HepG2 (cell line): Measurements from ENCODE around the gene NCBP2L. TPM values are rescaled to one million over a fixed set of nuclear protein-coding genes. Genes with fewer than 3 reads are reported as not detected.

Experiments
- ATAC-seq: fragments of 200-7000 bp; cut with Tn5 transposase; 3 replicates; pipeline ENCODE4 v1.9.1; 2020; ENCODE audit warnings: mild to moderate bottlenecking, moderate library complexity
- BruUV-seq: library from RNA; stranded (reverse); fragments of 400-500 nt; replicated peaks from 2 replicates; lab custom pipeline; 2021; lab: Mats Ljungman, UMichigan
- CTCF ChIA-PET: fragments of 300-600 bp; formaldehyde crosslinking; extraction: SDS; loops from one replicate; lab custom pipeline; 2021; ENCODE audit warnings: low total read pairs, inconsistent platforms, low intra/inter-chr PET ratio; lab: Yijun Ruan, JAX
- POLR2A ChIA-PET: fragments of 350-600 bp; sonication (Branson Sonifier 250); formaldehyde crosslinking; loops from one replicate; lab custom pipeline; 2020; ENCODE audit warnings: antibody characterized with exemption, inconsistent platforms; lab: Yijun Ruan, JAX
- DNase-seq: peaks from one replicate; pipeline ENCODE4 v3.0.0-alpha.2; 2015; ENCODE audit warnings: low spot score
- FAIRE-seq: peaks from 3 replicates; lab custom pipeline; 2011; peaks lifted over from hg19 to GRCh38; lab: Jason Lieb, UNC
- H2AFZ ChIP-seq: one replicate; pipeline ENCODE4 v1.6.1; 2011; ENCODE audit warnings: low read length, inconsistent platforms
- H3K27ac ChIP-seq: fragments of 300-600 bp; 3 replicates; pipeline ENCODE4 v1.8.0; 2011; ENCODE audit warnings: mixed run types, mild to moderate bottlenecking, mixed read lengths, low read length, inconsistent platforms; ENCODE audit not compliant: insufficient read depth; ENCODE audit errors: extremely low read length
- H3K27me3 ChIP-seq, 2 experiments: fragments of 200-600 bp in 1 of 2; 2 replicates in 1 of 2; 3 replicates in 1 of 2; pipeline versions ENCODE4 v1.6.0 to v1.8.0; 2011; ENCODE audit warnings: low read length in 2 of 2, mild to moderate bottlenecking in 2 of 2, moderate library complexity in 2 of 2, inconsistent platforms in 1 of 2; ENCODE audit not compliant: insufficient read depth in 2 of 2, control insufficient read depth in 1 of 2
- H3K36me3 ChIP-seq, 2 experiments: fragments of 200-600 bp in 1 of 2; replicated peaks in 1 of 2; 2 replicates in 1 of 2; 3 replicates in 1 of 2; pipeline versions ENCODE4 v1.5.1 to v1.8.0; 2011; ENCODE audit warnings: low read length in 2 of 2, inconsistent platforms in 1 of 2; ENCODE audit not compliant: insufficient read depth in 2 of 2, control insufficient read depth in 1 of 2
- H3K4me1 ChIP-seq: 2 replicates; pipeline ENCODE4 v1.5.1; 2012; ENCODE audit warnings: low read length, inconsistent platforms; ENCODE audit not compliant: insufficient read depth
- H3K4me2 ChIP-seq: 2 replicates; pipeline ENCODE4 v1.6.0; 2011; ENCODE audit warnings: low read depth, low read length, inconsistent platforms
- H3K4me3 ChIP-seq, 3 experiments: fragments of 200-600 bp in 1 of 3; sonication (generic), shearing (Covaris generic) in 1 of 3; replicated peaks in 1 of 3; 2 replicates each; pipeline ENCODE4 v1.5.1; 2011 to 2016; ENCODE audit warnings: low read length in 3 of 3, inconsistent platforms in 2 of 3, low read depth in 2 of 3, mild to moderate bottlenecking in 2 of 3, control low read depth in 1 of 3, mixed read lengths in 1 of 3; ENCODE audit not compliant: insufficient read depth in 1 of 3
- H3K79me2 ChIP-seq: one replicate; pipeline ENCODE4 v1.6.1; 2011; ENCODE audit warnings: low read length, inconsistent platforms; ENCODE audit not compliant: insufficient read depth
- H3K9ac ChIP-seq: 2 replicates; pipeline ENCODE4 v1.6.0; 2011; ENCODE audit warnings: mild to moderate bottlenecking, low read depth, low read length, inconsistent platforms; ENCODE audit not compliant: insufficient read depth
- H3K9me3 ChIP-seq: 2 replicates; pipeline ENCODE4 v1.5.1; 2012; ENCODE audit warnings: mild to moderate bottlenecking, low read length
- H4K20me1 ChIP-seq: 2 replicates; pipeline ENCODE4 v1.6.0; 2011; ENCODE audit warnings: inconsistent platforms, mild to moderate bottlenecking, low read length, moderate library complexity; ENCODE audit not compliant: insufficient read depth
- CSRNP1 ChIP-seq: sonication (generic); formaldehyde crosslinking; IDR thresholded peaks from 2 replicates; pipeline ENCODE4 v1.8.1; 2023; ENCODE audit warnings: mild to moderate bottlenecking, missing genetic modification reagents
- FOXA3 ChIP-seq: IDR thresholded peaks from 2 replicates; pipeline ENCODE4 v1.6.1; 2016; ENCODE audit warnings: missing genetic modification reagents, missing compliant biosample characterization
- GATAD1 ChIP-seq: IDR thresholded peaks from 2 replicates; pipeline ENCODE4 v1.6.1; 2016; ENCODE audit warnings: missing genetic modification reagents, missing compliant biosample characterization
- KLF13 ChIP-seq: sonication (generic); formaldehyde crosslinking; IDR thresholded peaks from 2 replicates; pipeline ENCODE4 v1.4.0; 2020; ENCODE audit warnings: mild to moderate bottlenecking, missing genetic modification reagents
- MAFF ChIP-seq: IDR thresholded peaks from 2 replicates; pipeline ENCODE4 v1.6.1; 2011; ENCODE audit warnings: low read depth, low read length, improper control_type of control experiment
- MAX ChIP-seq: IDR thresholded peaks from 2 replicates; pipeline ENCODE4 v1.6.1; 2012; ENCODE audit warnings: inconsistent platforms
- MYC ChIP-seq: sonication (generic); formaldehyde crosslinking; IDR thresholded peaks from 2 replicates; pipeline ENCODE4 v1.9.0; 2021; ENCODE audit warnings: missing genetic modification reagents, borderline replicate concordance
- MYNN ChIP-seq: sonication (generic); formaldehyde crosslinking; IDR thresholded peaks from 2 replicates; pipeline ENCODE4 v1.4.0; 2020; ENCODE audit warnings: mild to moderate bottlenecking, low read depth, missing genetic modification reagents
- NFIB ChIP-seq: sonication (generic); formaldehyde crosslinking; IDR thresholded peaks from 2 replicates; pipeline ENCODE4 v1.9.0; 2021; ENCODE audit warnings: missing genetic modification reagents, mild to moderate bottlenecking, borderline replicate concordance
- SAFB2 ChIP-seq: sonication (generic); formaldehyde crosslinking; IDR thresholded peaks from 2 replicates; pipeline ENCODE4 v1.5.1; 2020; ENCODE audit warnings: missing genetic modification reagents, low read depth, mild to moderate bottlenecking, borderline replicate concordance
- SMAD3 ChIP-seq: sonication (generic); formaldehyde crosslinking; IDR thresholded peaks from 2 replicates; pipeline ENCODE4 v1.4.0; 2020; ENCODE audit warnings: missing genetic modification reagents
- ZBTB43 ChIP-seq: sonication (generic); formaldehyde crosslinking; conservative IDR thresholded peaks from 2 replicates; pipeline ENCODE4 v1.4.0; 2020; ENCODE audit warnings: missing genetic modification reagents
- ZMAT5 ChIP-seq: sonication (generic); formaldehyde crosslinking; IDR thresholded peaks from 2 replicates; pipeline ENCODE4 v1.5.0; 2020; ENCODE audit warnings: mild to moderate bottlenecking, low read depth, missing genetic modification reagents, borderline replicate concordance
- ZNF280D ChIP-seq: sonication (generic); formaldehyde crosslinking; IDR thresholded peaks from 2 replicates; pipeline ENCODE4 v1.5.1; 2020; ENCODE audit warnings: mild to moderate bottlenecking, missing genetic modification reagents
- ZNF468 ChIP-seq: sonication (generic); formaldehyde crosslinking; IDR thresholded peaks from 2 replicates; pipeline ENCODE4 v1.8.0; 2022; ENCODE audit warnings: mild to moderate bottlenecking, moderate library complexity, missing genetic modification reagents
- ZNF558 ChIP-seq: sonication (generic); formaldehyde crosslinking; IDR thresholded peaks from 2 replicates; pipeline ENCODE4 v1.9.0; 2022; ENCODE audit warnings: mild to moderate bottlenecking, missing genetic modification reagents, borderline replicate concordance
- WGBS: methylation state at CpG from one replicate; pipeline ENCODE4 v1.1.6; 2017; ENCODE audit warnings: low lambda C conversion rate; 5-methylcytosine and 5-hydroxymethylcytosine counted together
- in situ Hi-C: cut with HindIII; loops from 2 replicates; pipeline ENCODE4 v1.10.0; 2017; ENCODE audit warnings: low pct_unique_long_range_greater_than_20kb; ENCODE audit not compliant: extremely low pct_ligation_motif_present
- intact Hi-C: fragments of 100-400 bp; cut with micrococcal nuclease; formaldehyde crosslinking; loops from one replicate; pipeline ENCODE4 v1.10.0; 2022; ENCODE audit not compliant: unreplicated experiment
- polyA plus RNA-seq, 8 experiments: library from polyadenylated mRNA; depleted of rRNA in 3 of 8; stranded (reverse) in 7 of 8; unstranded in 1 of 8; fragments of >200 nt; fragmentation: Illumina TruSeq in 4 of 8; extraction: Trizol in 4 of 8; gene quantifications; 2 replicates each; pipeline versions ENCODE4 v1.2.1 to v1.2.3, GENCODE V29; 2011 to 2016; ENCODE audit warnings: low read depth in 4 of 8, missing spikeins in 1 of 8, mixed read lengths in 1 of 8; ENCODE audit not compliant: insufficient read depth in 1 of 8
- total RNA-seq, 5 experiments: library from RNA; depleted of rRNA; stranded (reverse); fragments of >200 nt; fragmentation: Illumina TruSeq; extraction: Trizol; gene quantifications; 2 replicates each; pipeline ENCODE4 v1.2.3, GENCODE V29; 2016; ENCODE audit warnings: low read depth in 1 of 5

Gene NCBP2L
- total and polyA plus RNA-seq, 2 of the 13 experiments (the other 11 are each of a cell fraction or from before 2014, with no cell fraction given): not detected

GRCh38 chrX:107773206-107773605, 4.3 kb upstream of the NCBP2L start (continued):
- no peak for TF ChIP-seq ZNF468 (CRISPR knock-in tag)
- no peak for TF ChIP-seq NFIB (CRISPR knock-in tag)
- TF ChIP-seq MYNN (CRISPR knock-in tag): no peak
- TF ChIP-seq MAX: no peak
- TF ChIP-seq SMAD3 (CRISPR knock-in tag): no peak
- TF ChIP-seq, all 625 proteins: peak for 0

GRCh38 chrX:107773906-107774435, 3.6 kb upstream of the NCBP2L start:
- H3K4me2 ChIP-seq: no peak overlapping the region
- H3K79me2 ChIP-seq: no peaks in the 10 kb centered on the region
- ATAC-seq (no peak), FAIRE-seq (no peak), DNase-seq (no peak)
- no peak overlapping the region for H2AFZ ChIP-seq
- no TSS peak for BruUV-seq
- H3K27ac ChIP-seq: no peak overlapping the region
- no peaks in the 10 kb centered on the region for H3K9me3 ChIP-seq
- no peaks in the 10 kb centered on the region for H4K20me1 ChIP-seq
- H3K9ac ChIP-seq: no peak overlapping the region
- intact Hi-C loops (no loop called here), in situ Hi-C loops (no loop called here)
- POLR2A ChIA-PET: no interaction called here
- peaks cover 6 to 29% of the 10 kb centered on the region in 2 experiments for H3K27me3 ChIP-seq
- H3K36me3 ChIP-seq: no peaks in the 10 kb centered on the region
- no peak overlapping the region for H3K4me3 ChIP-seq
- 0 out of 2 replicates have a peak, but pooled peaks cover 6% of the 10 kb centered on the region for H3K4me1 ChIP-seq
- 50% methylated on average over 9 of the region's 9 CpGs for WGBS
- CTCF ChIA-PET: no interaction called here
- no peak for TF ChIP-seq MYC (CRISPR knock-in tag)
- TF ChIP-seq ZMAT5: no peak
- TF ChIP-seq KLF13: no peak
- no peak for TF ChIP-seq SAFB2 (CRISPR knock-in tag)
- no peak for TF ChIP-seq FOXA3 (CRISPR knock-in tag)
- TF ChIP-seq GATAD1 (CRISPR knock-in tag): no peak
- no peak for TF ChIP-seq ZNF280D
- no peak for TF ChIP-seq MAFF
- no peak for TF ChIP-seq ZNF558 (CRISPR knock-in tag)
- no peak for TF ChIP-seq ZBTB43 (CRISPR knock-in tag)
- no peak for TF ChIP-seq CSRNP1 (CRISPR knock-in tag)
